HL-60 (cell line): ENCODE measurements around the gene IL25.

ENCODE experiments used
- DNase-seq, 2 experiments: peaks; one replicate each; pipeline ENCODE4 v3.0.0-alpha.2; 2010 to 2020; ENCODE audit warnings: low read depth in 1 of 2, low spot score in 1 of 2
- H3K27ac ChIP-seq: fragments of 250-450 bp; sonication (Bioruptor Pico); replicated peaks from 2 replicates; pipeline ENCODE4 v1.5.1; 2020; ENCODE audit warnings: mild to moderate bottlenecking, moderate library complexity
- H3K27me3 ChIP-seq: fragments of 250-450 bp; sonication (Bioruptor Pico); 2 replicates; pipeline ENCODE4 v1.5.1; 2021; ENCODE audit warnings: mild to moderate bottlenecking, moderate library complexity; ENCODE audit not compliant: insufficient read depth, poor library complexity, severe bottlenecking
- H3K4me3 ChIP-seq: replicated peaks from 2 replicates; pipeline ENCODE4 v1.5.1; 2011; ENCODE audit warnings: mild to moderate bottlenecking, control low read depth, low read length; ENCODE audit not compliant: insufficient read depth
- GABPA ChIP-seq: IDR thresholded peaks from 2 replicates; pipeline ENCODE4 v1.6.1; 2012; ENCODE audit warnings: low read depth
- POLR2AphosphoS5 ChIP-seq: IDR thresholded peaks from 2 replicates; pipeline ENCODE4 v1.6.1; 2012; ENCODE audit warnings: low read depth
- REST ChIP-seq: IDR thresholded peaks from 2 replicates; pipeline ENCODE4 v1.6.1; 2012; ENCODE audit warnings: low read depth; ENCODE audit not compliant: insufficient replicate concordance
- SPI1 ChIP-seq: IDR thresholded peaks from 2 replicates; pipeline ENCODE4 v1.6.1; 2012; ENCODE audit warnings: low read depth, mild to moderate bottlenecking, borderline replicate concordance
- TF ChIP-seq, protein P1 (sequence below): IDR thresholded peaks from one replicate; pipeline ENCODE4 v1.5.1; 2011; ENCODE audit warnings: low read length, control low read depth, inconsistent platforms; ENCODE audit not compliant: insufficient read depth

Gene IL25

DNA sequence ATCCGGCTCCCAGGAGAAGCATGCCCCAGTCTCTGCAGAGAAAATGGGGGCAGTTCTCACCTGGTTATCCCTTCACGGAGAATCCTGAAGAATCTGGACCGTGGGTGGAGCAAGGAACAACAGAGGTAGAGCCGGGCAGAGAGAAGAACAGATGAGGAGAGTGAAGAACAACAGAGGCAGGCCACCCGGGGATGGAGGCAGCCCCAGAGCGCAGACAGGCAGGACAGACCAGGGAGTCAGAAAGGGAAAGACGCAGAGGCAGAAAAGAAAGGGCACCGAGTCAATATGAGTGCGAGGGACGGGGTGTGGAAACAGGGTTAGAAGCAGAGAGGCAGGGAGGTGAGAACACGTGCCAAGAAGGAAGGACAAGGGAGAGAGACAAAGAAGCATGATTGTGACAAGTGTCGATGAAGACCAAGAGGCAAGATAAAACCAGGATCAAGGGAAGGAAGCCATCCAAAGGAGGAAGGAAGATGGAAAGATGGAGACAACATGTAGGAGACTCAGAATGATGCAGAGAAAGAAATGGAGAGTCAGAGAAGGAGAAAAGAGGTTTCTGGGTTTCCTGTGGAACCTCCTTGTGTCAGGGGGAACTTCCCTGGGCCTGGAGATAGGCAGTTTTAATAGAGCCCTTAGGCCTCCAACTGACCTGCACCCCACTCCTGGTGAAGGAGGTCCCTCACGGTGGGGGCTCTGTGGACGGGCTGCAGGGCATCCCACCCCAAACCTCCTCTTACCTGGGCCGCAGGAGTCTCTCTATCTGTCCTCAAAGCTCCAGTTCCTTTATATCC lies 35.1 kb downstream of the IL25 start, which contains the start of gene MYH6:
Gene MYH6, minus strand, starts transcription at position 758 of the 791 bp plus-strand sequence. CDS start 1,050 bp downstream, outside the sequence.
- Histone ChIP-seq H3K27ac (no peak within 1 kb of the TSS), H3K27me3 (no peaks in the 10 kb centered on the region), H3K4me3 (no peak within 1 kb of the TSS)
- TF ChIP-seq GABPA = no peak
- TF ChIP-seq, protein P1, sequence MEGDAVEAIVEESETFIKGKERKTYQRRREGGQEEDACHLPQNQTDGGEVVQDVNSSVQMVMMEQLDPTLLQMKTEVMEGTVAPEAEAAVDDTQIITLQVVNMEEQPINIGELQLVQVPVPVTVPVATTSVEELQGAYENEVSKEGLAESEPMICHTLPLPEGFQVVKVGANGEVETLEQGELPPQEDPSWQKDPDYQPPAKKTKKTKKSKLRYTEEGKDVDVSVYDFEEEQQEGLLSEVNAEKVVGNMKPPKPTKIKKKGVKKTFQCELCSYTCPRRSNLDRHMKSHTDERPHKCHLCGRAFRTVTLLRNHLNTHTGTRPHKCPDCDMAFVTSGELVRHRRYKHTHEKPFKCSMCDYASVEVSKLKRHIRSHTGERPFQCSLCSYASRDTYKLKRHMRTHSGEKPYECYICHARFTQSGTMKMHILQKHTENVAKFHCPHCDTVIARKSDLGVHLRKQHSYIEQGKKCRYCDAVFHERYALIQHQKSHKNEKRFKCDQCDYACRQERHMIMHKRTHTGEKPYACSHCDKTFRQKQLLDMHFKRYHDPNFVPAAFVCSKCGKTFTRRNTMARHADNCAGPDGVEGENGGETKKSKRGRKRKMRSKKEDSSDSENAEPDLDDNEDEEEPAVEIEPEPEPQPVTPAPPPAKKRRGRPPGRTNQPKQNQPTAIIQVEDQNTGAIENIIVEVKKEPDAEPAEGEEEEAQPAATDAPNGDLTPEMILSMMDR = no peak
- no peak for TF ChIP-seq POLR2AphosphoS5
- no peak for TF ChIP-seq SPI1
- TF ChIP-seq REST = no peak
- DNase-seq = no peak

GRCh38 chr14:23408307-23408630 lies 35.7 kb downstream of the IL25 start:
- Histone ChIP-seq H3K27me3 (no peaks in the 10 kb centered on the region), H3K27ac (no peak overlapping the region), H3K4me3 (no peak overlapping the region)
- TF ChIP-seq, protein P1 = no peak
- no peak for TF ChIP-seq GABPA
- TF ChIP-seq SPI1 = no peak
- no peak for DNase-seq

DNA sequence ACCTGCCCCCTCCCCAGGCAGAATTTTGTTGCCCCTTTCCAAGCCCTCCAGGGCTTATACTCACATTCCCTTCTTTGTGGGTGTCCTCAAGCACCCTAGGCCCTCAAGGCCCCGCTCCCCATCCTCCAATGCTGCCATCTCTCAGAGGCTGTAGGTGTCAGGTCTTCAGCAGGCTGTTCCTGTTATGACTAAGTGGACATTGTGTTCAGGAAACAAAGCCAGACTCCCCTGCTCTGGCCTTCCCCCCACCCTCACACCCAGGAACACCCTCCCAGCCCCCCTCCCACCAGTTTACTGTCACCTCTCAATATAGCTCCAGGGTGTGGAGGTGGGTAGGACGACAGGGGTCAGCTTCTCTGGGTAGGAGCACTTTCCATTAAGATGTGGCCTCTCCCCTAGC lies 36.9 kb downstream of the IL25 start:
- H3K27ac ChIP-seq = no peak overlapping the region
- DNase-seq = no peak
- no peak for TF ChIP-seq POLR2AphosphoS5
- no peak for TF ChIP-seq GABPA
- TF ChIP-seq, protein P1 = no peak
- TF ChIP-seq REST = no peak
- TF ChIP-seq SPI1 = no peak
- H3K27me3 ChIP-seq = no peaks in the 10 kb centered on the region
- no peak overlapping the region for H3K4me3 ChIP-seq
